Measurements from ENCODE around the gene CCL11.

DNA sequence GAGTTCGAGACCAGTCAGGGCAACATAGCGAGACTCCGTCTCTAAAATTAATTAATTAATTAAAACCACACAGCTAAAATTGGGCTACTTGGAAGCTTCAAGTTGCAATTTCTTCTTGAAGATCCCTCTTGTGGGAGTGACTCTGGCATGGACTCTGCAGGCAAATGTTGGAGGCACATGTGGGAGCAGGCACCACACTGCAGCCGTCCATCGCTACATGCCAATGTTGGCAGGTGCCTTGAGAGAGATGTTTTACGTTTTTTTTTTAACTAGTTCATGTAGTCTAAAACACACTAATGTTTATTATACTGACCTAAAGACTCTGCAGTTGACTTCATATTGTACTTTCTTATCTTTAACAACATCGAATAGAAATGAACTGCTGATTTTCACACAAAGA is 25.7 kb downstream of the CCL11 start:
- TF ChIP-seq, protein P1, sequence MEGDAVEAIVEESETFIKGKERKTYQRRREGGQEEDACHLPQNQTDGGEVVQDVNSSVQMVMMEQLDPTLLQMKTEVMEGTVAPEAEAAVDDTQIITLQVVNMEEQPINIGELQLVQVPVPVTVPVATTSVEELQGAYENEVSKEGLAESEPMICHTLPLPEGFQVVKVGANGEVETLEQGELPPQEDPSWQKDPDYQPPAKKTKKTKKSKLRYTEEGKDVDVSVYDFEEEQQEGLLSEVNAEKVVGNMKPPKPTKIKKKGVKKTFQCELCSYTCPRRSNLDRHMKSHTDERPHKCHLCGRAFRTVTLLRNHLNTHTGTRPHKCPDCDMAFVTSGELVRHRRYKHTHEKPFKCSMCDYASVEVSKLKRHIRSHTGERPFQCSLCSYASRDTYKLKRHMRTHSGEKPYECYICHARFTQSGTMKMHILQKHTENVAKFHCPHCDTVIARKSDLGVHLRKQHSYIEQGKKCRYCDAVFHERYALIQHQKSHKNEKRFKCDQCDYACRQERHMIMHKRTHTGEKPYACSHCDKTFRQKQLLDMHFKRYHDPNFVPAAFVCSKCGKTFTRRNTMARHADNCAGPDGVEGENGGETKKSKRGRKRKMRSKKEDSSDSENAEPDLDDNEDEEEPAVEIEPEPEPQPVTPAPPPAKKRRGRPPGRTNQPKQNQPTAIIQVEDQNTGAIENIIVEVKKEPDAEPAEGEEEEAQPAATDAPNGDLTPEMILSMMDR (IDR thresholded peaks at IDR 0.05; ENCODE audit: low read depth, low read length, missing input control) = no peak
- TF ChIP-seq RAD21 (IDR thresholded peaks at IDR 0.05) (no peak), JUND (IDR thresholded peaks at IDR 0.05) (no peak), YY1 (IDR thresholded peaks at IDR 0.05) (no peak), TAF1 (conservative IDR thresholded peaks at IDR 0.05) (no peak)
- TF ChIP-seq, protein P2, sequence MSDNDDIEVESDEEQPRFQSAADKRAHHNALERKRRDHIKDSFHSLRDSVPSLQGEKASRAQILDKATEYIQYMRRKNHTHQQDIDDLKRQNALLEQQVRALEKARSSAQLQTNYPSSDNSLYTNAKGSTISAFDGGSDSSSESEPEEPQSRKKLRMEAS (IDR thresholded peaks at IDR 0.05) = no peak
- TF ChIP-seq, protein P3, sequence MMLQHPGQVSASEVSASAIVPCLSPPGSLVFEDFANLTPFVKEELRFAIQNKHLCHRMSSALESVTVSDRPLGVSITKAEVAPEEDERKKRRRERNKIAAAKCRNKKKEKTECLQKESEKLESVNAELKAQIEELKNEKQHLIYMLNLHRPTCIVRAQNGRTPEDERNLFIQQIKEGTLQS (IDR thresholded peaks at IDR 0.05) = no peak

All from liver (tissue), 3 donors.